DOHH2 (cell line): ENCODE results near the gene ZNF608.

Experiments used
- H3F3A ChIP-seq: fragments of 200-600 bp; sonication (generic), shearing (Covaris generic); 2 replicates; pipeline ENCODE4 v1.6.0; 2016; ENCODE audit warnings: antibody characterized with exemption, mild to moderate bottlenecking; ENCODE audit not compliant: control insufficient read depth, insufficient read depth
- H3K27ac ChIP-seq: fragments of 200-600 bp; sonication (generic); 2 replicates; pipeline ENCODE4 v1.5.1; 2014; ENCODE audit warnings: low read depth, mild to moderate bottlenecking, low read length, moderate library complexity
- H3K27me3 ChIP-seq: fragments of 200-600 bp; sonication (generic); 2 replicates; pipeline ENCODE4 v1.6.1; 2014; ENCODE audit warnings: mild to moderate bottlenecking, low read length, mixed read lengths; ENCODE audit not compliant: control insufficient read depth
- H3K36me3 ChIP-seq: fragments of 200-600 bp; sonication (generic); 2 replicates; pipeline ENCODE4 v1.6.1; 2014; ENCODE audit warnings: mild to moderate bottlenecking, low read length, moderate library complexity, mixed read lengths; ENCODE audit not compliant: control insufficient read depth
- H3K4me1 ChIP-seq: fragments of 200-600 bp; sonication (generic); 2 replicates; pipeline ENCODE4 v1.6.1; 2014; ENCODE audit warnings: mild to moderate bottlenecking, low read length, mixed read lengths; ENCODE audit not compliant: control insufficient read depth
- H3K4me2 ChIP-seq: fragments of 200-600 bp; sonication (generic); 2 replicates; pipeline ENCODE4 v1.6.0; 2014; ENCODE audit warnings: mild to moderate bottlenecking, low read length, moderate library complexity
- H3K4me3 ChIP-seq: fragments of 200-600 bp; sonication (generic); 2 replicates; pipeline ENCODE4 v1.5.1; 2014; ENCODE audit warnings: mild to moderate bottlenecking, low read length, mixed read lengths
- H3K79me2 ChIP-seq: fragments of 200-600 bp; sonication (generic); 2 replicates; pipeline ENCODE4 v1.6.1; 2014; ENCODE audit warnings: mild to moderate bottlenecking, low read length, mixed read lengths; ENCODE audit not compliant: control insufficient read depth
- H3K9me2 ChIP-seq: fragments of 200-600 bp; sonication (generic); replicated peaks from 2 replicates; pipeline ENCODE4 v1.6.1; 2014; ENCODE audit warnings: mild to moderate bottlenecking, low read length, mixed read lengths; ENCODE audit not compliant: control insufficient read depth
- H3K9me3 ChIP-seq: fragments of 200-600 bp; sonication (generic); 2 replicates; pipeline ENCODE4 v1.6.1; 2014; ENCODE audit warnings: antibody characterized with exemption, low read length, mixed read lengths; ENCODE audit not compliant: control insufficient read depth, insufficient read depth
- H4K20me1 ChIP-seq: fragments of 200-600 bp; sonication (generic); 2 replicates; pipeline ENCODE4 v1.6.0; 2014; ENCODE audit warnings: low read depth, mild to moderate bottlenecking, antibody characterized with exemption, low read length, moderate library complexity; ENCODE audit not compliant: control insufficient read depth, insufficient read depth
- CTCF ChIP-seq: fragments of 200-600 bp; sonication (generic); IDR thresholded peaks from one replicate; pipeline ENCODE4 v1.5.1; 2014; ENCODE audit warnings: antibody characterized with exemption, mild to moderate bottlenecking, low read depth, low read length; ENCODE audit not compliant: poor library complexity, severe bottlenecking
- EZH2phosphoT487 ChIP-seq: fragments of 200-600 bp; sonication (generic); IDR thresholded peaks from 2 replicates; pipeline ENCODE4 v1.6.1; 2017; ENCODE audit warnings: borderline replicate concordance, mild to moderate bottlenecking, antibody characterized with exemption, low read length, moderate library complexity, mixed read lengths

Gene ZNF608

GRCh38 chr5:124721229-124721735 is 25.2 kb downstream of the ZNF608 start:
- H3K27me3 ChIP-seq: no peaks in the 10 kb centered on the region
- H3K27ac ChIP-seq: peak overlapping the region; percentile 95
- H3K9me2 ChIP-seq: no peaks in the 10 kb centered on the region
- H3K4me3 ChIP-seq: peak overlapping the region; percentile 60
- H4K20me1 ChIP-seq: no peaks in the 10 kb centered on the region
- H3K4me2 ChIP-seq: peak overlapping the region; percentile 73
- TF ChIP-seq EZH2phosphoT487 (no peak), CTCF (no peak)
- peaks cover 21% of the 10 kb centered on the region for H3K36me3 ChIP-seq
- peaks cover 86% of the 10 kb centered on the region for H3K4me1 ChIP-seq
- peaks cover 34% of the 10 kb centered on the region for H3F3A ChIP-seq
- peaks cover 100% of the 10 kb centered on the region for H3K79me2 ChIP-seq
- H3K9me3 ChIP-seq: no peaks in the 10 kb centered on the region

DNA sequence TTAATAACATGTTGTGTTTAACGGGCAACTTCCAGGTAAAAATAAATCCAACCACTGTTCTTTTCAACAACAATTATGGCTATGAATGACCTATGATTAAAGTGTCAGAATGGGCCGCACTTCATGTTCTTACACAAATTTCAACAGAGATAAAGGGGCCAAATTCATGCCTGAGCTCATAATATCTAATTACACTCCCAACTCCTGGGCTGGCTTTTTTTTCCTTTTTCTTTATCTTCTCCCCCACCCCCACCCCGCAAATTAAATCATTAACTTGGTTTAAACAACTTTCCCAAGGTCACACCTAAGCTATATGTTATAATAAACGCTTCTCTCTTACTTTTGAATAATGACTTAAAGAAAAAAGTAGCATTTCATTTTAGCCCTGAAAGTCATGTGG is 25.8 kb downstream of the ZNF608 start:
- Histone ChIP-seq H3K27me3 (no peaks in the 10 kb centered on the region), H3K79me2 (peaks cover 96% of the 10 kb centered on the region), H3F3A (peaks cover 37% of the 10 kb centered on the region), H3K27ac (peak overlapping the region; percentile 95), H3K4me1 (peaks cover 85% of the 10 kb centered on the region), H3K36me3 (peaks cover 21% of the 10 kb centered on the region), H3K4me2 (peak overlapping the region; percentile 73), H3K4me3 (peak overlapping the region; percentile 60), H3K9me2 (no peaks in the 10 kb centered on the region), H4K20me1 (no peaks in the 10 kb centered on the region), H3K9me3 (no peaks in the 10 kb centered on the region)
- no peak for TF ChIP-seq EZH2phosphoT487
- TF ChIP-seq CTCF: no peak

- Histone ChIP-seq H3K9me3 (no peaks in the 10 kb centered on the region), H3K36me3 (peaks cover 25% of the 10 kb centered on the region), H3K27ac (peak overlapping the region; percentile 95), H3F3A (peaks cover 49% of the 10 kb centered on the region), H3K9me2 (no peaks in the 10 kb centered on the region), H3K4me3 (peak overlapping the region; percentile 60), H3K27me3 (no peaks in the 10 kb centered on the region), H3K79me2 (peaks cover 96% of the 10 kb centered on the region), H3K4me1 (peaks cover 91% of the 10 kb centered on the region), H4K20me1 (no peaks in the 10 kb centered on the region), H3K4me2 (peak overlapping the region; percentile 73)
- no peak for TF ChIP-seq CTCF
- no peak for TF ChIP-seq EZH2phosphoT487
Measured at GRCh38 chr5:124719113-124719967, 27.1 kb downstream of the ZNF608 start.
